Epithelial cell of esophagus (primary cell): ENCODE measurements around the gene PDLIM1.
"Not testable (repeated sequence)": the region's sequence is repeated elsewhere in the genome, so short reads cannot be mapped to it uniquely, and the experiment has no call there.

ENCODE experiments used
- DNase-seq: peaks from one replicate; pipeline ENCODE4 v3.0.0; 2010; ENCODE audit warnings: low read depth
- H3K4me3 ChIP-seq: 2 replicates; pipeline ENCODE4 v1.5.1; 2011; ENCODE audit warnings: mild to moderate bottlenecking, low read length, control low read depth
- TF ChIP-seq, protein P1 (sequence below): IDR thresholded peaks from 2 replicates; pipeline ENCODE4 v1.5.1; 2011; ENCODE audit warnings: low read depth, mild to moderate bottlenecking, low read length, control low read depth, inconsistent platforms; ENCODE audit not compliant: insufficient read depth; ENCODE audit errors: missing control alignments

PDLIM1 gene

DNA sequence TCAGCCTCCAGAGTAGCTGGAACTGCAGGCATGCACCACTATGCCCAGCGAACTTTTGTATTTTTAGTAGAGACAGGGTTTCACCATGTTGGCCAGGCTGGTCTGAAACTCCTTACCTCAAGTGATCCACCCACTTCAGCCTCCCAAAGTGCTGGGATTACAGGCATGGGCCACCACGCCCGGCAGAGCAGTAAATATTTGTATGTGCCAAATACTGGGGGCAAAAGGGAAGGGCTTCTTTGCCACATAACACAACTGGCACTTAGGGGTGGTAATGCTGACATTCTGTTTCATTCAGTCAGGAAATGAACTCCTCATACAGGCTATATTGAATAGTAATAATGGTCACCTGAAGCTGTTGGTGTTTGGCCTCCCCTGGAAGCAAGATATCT, 55.1 kb downstream of the PDLIM1 start:
- H3K4me3 ChIP-seq: no peak overlapping the region
- DNase-seq: no peak
- TF ChIP-seq, protein P1, sequence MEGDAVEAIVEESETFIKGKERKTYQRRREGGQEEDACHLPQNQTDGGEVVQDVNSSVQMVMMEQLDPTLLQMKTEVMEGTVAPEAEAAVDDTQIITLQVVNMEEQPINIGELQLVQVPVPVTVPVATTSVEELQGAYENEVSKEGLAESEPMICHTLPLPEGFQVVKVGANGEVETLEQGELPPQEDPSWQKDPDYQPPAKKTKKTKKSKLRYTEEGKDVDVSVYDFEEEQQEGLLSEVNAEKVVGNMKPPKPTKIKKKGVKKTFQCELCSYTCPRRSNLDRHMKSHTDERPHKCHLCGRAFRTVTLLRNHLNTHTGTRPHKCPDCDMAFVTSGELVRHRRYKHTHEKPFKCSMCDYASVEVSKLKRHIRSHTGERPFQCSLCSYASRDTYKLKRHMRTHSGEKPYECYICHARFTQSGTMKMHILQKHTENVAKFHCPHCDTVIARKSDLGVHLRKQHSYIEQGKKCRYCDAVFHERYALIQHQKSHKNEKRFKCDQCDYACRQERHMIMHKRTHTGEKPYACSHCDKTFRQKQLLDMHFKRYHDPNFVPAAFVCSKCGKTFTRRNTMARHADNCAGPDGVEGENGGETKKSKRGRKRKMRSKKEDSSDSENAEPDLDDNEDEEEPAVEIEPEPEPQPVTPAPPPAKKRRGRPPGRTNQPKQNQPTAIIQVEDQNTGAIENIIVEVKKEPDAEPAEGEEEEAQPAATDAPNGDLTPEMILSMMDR: no peak

DNA sequence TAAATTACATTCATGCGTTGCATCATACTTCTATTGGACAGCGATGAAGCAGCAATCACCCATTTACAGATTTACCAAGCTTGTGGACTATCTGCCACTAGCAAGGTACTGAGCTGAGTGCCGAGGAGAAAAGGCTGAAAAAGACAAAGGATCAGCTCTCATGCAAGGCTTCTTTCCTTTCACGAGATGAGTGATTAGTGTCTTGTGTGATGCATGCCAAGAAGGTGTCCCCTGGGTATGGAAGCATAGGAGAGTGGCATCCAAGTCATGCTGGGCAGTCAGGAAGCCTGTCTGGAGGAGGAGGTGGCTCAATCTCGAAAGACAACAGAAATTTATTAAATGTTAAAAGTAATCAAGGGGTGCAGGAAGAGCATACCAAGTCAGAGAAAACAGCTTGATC, 55.9 kb downstream of the PDLIM1 start:
- DNase-seq: no peak
- H3K4me3 ChIP-seq: no peak overlapping the region
- TF ChIP-seq, protein P1: no peak

DNA sequence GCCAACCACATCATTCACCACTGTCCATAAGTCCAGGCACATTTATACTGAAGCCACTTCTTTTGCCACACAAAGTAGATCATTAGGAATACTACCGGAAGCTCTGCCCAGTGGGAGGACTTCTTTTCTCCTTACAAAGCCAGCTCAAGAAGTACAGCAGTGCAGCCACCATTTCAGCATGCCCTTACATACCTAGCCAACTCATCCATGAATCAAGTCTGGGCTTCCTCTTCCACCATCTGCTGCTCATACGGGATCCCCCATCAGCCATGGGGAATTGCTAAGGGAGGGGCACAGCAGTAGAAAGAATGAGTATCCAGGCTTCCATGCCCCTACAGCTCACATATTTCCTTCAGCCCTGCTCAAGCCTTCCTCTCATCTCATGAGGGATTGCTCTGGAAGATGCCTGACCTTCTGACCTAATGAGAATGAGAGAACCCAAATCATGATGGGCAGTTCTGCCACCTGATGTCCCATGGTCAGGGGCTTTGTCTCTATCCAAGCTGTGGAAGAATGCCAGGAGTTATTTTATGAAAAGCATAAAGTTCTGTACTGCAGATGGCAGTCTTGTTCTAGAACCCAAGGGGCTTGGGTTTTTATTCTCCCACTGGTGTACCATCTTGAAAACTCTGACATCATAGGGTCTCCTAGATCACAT, 57.3 kb downstream of the PDLIM1 start:
- no peak overlapping the region for H3K4me3 ChIP-seq
- TF ChIP-seq, protein P1: no peak
- DNase-seq: peak; percentile 53

DNA sequence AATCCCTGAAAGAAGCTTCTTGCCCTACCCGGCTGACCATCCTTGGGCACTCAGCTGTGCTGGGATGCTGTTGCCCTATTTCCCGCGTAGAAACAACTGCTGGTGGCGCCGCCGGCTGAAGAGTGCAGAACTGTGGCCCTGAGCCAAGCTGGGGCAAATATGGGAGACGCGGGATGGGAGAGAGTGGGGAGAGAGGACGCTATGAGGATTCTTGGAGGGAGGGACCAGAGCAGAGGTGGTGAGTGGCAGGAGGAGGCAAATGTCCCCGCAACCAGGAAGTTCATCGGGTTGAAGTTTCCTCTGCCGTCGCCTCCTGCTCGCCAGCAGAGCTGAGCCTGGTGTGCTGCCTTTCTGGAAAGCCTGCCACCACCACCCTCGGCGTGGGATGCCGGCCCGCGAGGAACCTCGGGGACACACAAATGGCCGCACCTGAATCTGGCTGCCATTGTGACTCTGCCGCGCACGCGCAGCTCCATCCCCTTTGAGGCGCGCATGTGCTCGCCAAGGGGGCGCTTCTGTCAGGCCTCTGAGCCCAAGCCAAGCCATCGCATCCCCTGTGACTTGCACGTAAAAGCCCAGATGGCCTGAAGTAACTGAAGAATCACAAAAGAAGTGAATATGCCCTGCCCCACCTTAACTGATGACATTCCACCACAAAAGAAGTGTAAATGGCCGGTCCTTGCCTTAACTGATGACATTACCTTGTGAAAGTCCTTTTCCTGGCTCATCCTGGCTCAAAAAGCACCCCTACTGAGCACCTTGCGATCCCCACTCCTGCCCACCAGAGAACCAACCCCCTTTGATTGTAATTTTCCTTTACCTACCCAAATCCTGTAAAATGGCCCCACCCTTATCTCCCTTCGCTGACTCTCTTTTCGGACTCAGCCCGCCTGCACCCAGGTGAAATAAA, 59.9 kb downstream of the PDLIM1 start:
- DNase-seq: not testable (repeated sequence)
- peak overlapping the region; percentile 27 for H3K4me3 ChIP-seq

DNA sequence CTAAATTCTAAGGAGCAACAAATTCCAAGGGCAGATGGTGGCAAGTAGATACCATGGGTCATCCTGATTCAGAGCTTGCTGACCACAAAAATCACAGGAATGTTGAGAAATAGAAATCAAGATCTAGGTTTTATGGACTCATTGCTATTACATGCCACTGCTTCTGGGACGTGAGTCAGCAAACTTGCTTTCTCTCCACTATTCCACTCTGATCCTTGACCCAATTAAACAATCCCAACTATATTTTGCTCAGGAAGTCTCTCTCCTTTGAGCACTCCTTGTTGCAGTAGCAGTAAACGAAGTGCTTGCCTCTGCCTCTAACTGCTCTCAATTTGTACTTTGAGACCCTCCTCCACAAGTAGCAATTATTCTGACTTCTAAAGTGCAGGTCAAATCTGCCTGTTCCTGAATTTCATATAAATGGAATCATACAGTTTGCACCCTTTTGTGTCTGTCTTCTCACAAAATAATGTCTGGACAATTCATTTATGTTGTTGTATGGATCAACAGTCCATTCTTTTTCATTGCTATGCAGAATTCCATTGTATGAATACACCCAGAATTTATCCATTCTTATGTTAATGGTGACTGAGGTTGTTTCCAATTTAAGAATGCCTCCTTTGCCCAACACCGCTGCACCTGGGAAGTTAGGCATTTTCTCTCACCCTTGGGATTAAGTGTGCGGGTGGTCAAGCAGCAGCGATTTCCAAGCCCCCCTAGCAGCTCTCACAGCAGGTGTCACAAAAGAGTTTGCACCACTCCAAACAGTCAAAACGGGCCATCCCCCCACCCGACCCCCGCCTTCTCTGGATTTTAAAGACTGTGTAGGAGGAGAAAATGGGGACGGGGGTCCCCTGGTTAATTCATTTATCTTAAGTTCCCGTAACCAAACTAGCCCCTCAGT, 60.8 kb downstream of the PDLIM1 start:
- peak; percentile 93 for DNase-seq
- TF ChIP-seq, protein P1: no peak
- H3K4me3 ChIP-seq: no peak overlapping the region

DNA sequence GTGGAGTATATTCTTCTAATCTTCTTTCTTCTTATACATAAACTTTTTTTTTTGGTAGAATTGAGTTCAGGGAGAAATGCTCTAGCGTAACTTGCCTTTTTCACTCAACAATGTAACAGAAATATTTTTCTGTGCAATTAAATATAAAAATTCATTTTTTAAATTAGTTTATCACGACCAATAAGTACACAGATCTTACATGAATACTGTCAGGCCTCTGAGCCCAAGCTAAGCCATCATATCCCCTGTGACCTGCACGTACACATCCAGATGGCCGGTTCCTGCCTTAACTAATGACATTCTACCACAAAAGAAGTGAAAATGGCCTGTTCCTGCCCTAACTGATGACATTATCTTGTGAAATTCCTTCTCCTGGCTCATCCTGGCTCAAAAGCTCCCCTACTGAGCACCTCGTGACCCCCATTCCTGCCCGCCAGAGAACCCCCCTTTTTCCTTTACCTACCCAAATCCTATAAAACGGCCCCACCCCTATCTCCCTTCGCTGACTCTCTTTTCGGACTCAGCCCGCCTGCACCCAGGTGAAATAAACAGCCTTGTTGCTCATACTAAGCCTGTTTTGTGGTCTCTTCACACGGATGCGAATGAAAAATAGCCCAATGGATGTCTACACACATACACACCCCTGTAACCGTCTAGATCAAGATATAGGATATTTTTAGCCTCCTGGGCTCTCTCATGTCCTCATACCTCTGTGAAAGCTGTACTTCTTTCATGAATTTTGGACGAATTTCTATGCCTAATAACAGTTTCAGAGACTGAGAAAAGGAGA, 61.7 kb downstream of the PDLIM1 start:
- DNase-seq, H3K4me3 ChIP-seq: not testable (repeated sequence)

DNA sequence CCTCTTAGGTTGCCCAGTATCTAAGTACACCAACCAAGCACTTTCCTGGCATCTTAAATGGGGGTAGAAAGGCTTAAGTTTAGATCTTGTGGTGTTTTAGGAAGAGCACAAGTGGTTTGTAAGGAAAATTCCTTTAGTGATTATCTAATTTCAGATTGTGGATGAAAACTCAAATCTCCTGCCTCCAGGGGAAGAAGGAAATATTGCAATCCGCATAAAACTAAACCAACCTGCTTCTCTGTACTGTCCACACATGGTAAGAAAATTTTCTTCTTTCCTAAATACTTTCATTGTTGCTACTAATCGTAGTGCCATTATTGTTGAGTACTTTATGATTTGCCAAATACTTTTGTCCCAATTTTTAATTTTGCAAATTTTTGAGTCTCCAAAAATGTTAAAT, 65.7 kb downstream of the PDLIM1 start:
- TF ChIP-seq, protein P1: no peak
- no peak for DNase-seq
- H3K4me3 ChIP-seq: no peak overlapping the region
